SU-DHL-6 (cell line): ENCODE data around the gene VSTM1.

Experiments
- CTCF ChIP-seq: fragments of 200-600 bp; sonication (generic); IDR thresholded peaks from one replicate; pipeline ENCODE4 v1.5.1; 2017; ENCODE audit warnings: antibody characterized with exemption, mild to moderate bottlenecking, low read length, moderate library complexity; ENCODE audit not compliant: insufficient read depth, poor library complexity, severe bottlenecking
- EZH2phosphoT487 ChIP-seq: fragments of 200-600 bp; sonication (generic), shearing (Covaris generic); conservative IDR thresholded peaks from 2 replicates; pipeline ENCODE4 v1.6.1; 2018; ENCODE audit warnings: mild to moderate bottlenecking, antibody characterized with exemption, low read length, moderate library complexity, mixed read lengths

GRCh38 chr19:53991224-53992113 lies 72.2 kb downstream of the VSTM1 start, which contains the start of gene CACNG6:
- TF ChIP-seq CTCF (no peak), EZH2phosphoT487 (no peak)
